Neural cell (in vitro differentiated cells): ENCODE results near the gene KRT82. TPM values are rescaled to one million over a fixed set of nuclear protein-coding genes. Genes with fewer than 3 reads are reported as not detected.
"Not testable (repeated sequence)": the region's sequence is repeated elsewhere in the genome, so short reads cannot be mapped to it uniquely, and the experiment has no call there.

Experiments used
- H2AFZ ChIP-seq: fragments of 200-600, 300-800 bp; sonication (generic), shearing (Covaris generic); 2 replicates; pipeline ENCODE4 v1.6.0; 2014; ENCODE audit warnings: low read depth, mild to moderate bottlenecking, antibody characterized with exemption, low read length, moderate library complexity
- H3F3A ChIP-seq: fragments of 200-600 bp; shearing (Covaris generic); 2 replicates; pipeline ENCODE4 v1.6.1; 2016; ENCODE audit warnings: mild to moderate bottlenecking, moderate library complexity, mixed read lengths, antibody characterized with exemption, low read length; ENCODE audit not compliant: insufficient read depth, poor library complexity, severe bottlenecking
- H3K27ac ChIP-seq: fragments of 200-600, 300-800 bp; sonication (generic), shearing (Covaris generic); 2 replicates; pipeline ENCODE4 v1.5.1; 2014; ENCODE audit warnings: mild to moderate bottlenecking, low read length, moderate library complexity
- H3K27me3 ChIP-seq: fragments of 300-800, 200-600 bp; sonication (generic), shearing (Covaris generic); 2 replicates; pipeline ENCODE4 v1.6.0; 2014; ENCODE audit warnings: mild to moderate bottlenecking, low read depth, low read length, moderate library complexity; ENCODE audit not compliant: insufficient read depth
- H3K36me3 ChIP-seq: fragments of 300-800, 200-600 bp; sonication (generic), shearing (Covaris generic); 2 replicates; pipeline ENCODE4 v1.5.1; 2014; ENCODE audit warnings: mild to moderate bottlenecking, antibody characterized with exemption, low read length, moderate library complexity; ENCODE audit not compliant: insufficient read depth
- H3K4me2 ChIP-seq: fragments of 300-800, 200-600 bp; sonication (generic), shearing (Covaris generic); 2 replicates; pipeline ENCODE4 v1.6.0; 2014; ENCODE audit warnings: mild to moderate bottlenecking, low read length
- H3K4me3 ChIP-seq: fragments of 300-800, 200-600 bp; sonication (generic), shearing (Covaris generic); 2 replicates; pipeline ENCODE4 v1.5.1; 2014; ENCODE audit warnings: mild to moderate bottlenecking, low read length, moderate library complexity
- H3K79me2 ChIP-seq: fragments of 200-600 bp; shearing (Covaris generic); replicated peaks from 2 replicates; pipeline ENCODE4 v1.6.0; 2014; ENCODE audit warnings: mild to moderate bottlenecking, low read length, moderate library complexity; ENCODE audit not compliant: insufficient read depth
- H3K9ac ChIP-seq: fragments of 300-800, 200-600 bp; sonication (generic), shearing (Covaris generic); 2 replicates; pipeline ENCODE4 v1.6.1; 2016; ENCODE audit warnings: mild to moderate bottlenecking, low read length, mixed read lengths
- H3K9me2 ChIP-seq: fragments of 200-600 bp; shearing (Covaris generic); 2 replicates; pipeline ENCODE4 v1.6.1; 2016; ENCODE audit warnings: mild to moderate bottlenecking, low read length, mixed read lengths; ENCODE audit not compliant: insufficient read depth
- H3K9me3 ChIP-seq: fragments of 200-600, 300-800 bp; sonication (generic), shearing (Covaris generic); 2 replicates; pipeline ENCODE4 v1.6.1; 2016; ENCODE audit warnings: mild to moderate bottlenecking, mixed run types, low read length, moderate library complexity, mixed read lengths
- H4K20me1 ChIP-seq: fragments of 200-600 bp; shearing (Covaris generic); 2 replicates; pipeline ENCODE4 v1.6.1; 2016; ENCODE audit warnings: mild to moderate bottlenecking, mixed run types; ENCODE audit not compliant: insufficient read depth
- CTCF ChIP-seq: fragments of 450-650 bp; IDR thresholded peaks from 2 replicates; pipeline ENCODE4 v1.5.1; 2014; ENCODE audit warnings: antibody characterized with exemption, mild to moderate bottlenecking, moderate library complexity; ENCODE audit not compliant: poor library complexity, severe bottlenecking
- EP300 ChIP-seq: fragments of 450-650 bp; conservative IDR thresholded peaks from 2 replicates; pipeline ENCODE4 v1.6.1; 2014; ENCODE audit warnings: antibody characterized with exemption, mild to moderate bottlenecking, moderate library complexity; ENCODE audit not compliant: poor library complexity, severe bottlenecking
- EZH2 ChIP-seq: fragments of 200-600, 300-800 bp; shearing (Covaris generic), sonication (generic); IDR thresholded peaks from 2 replicates; pipeline ENCODE4 v1.6.1; 2014; ENCODE audit warnings: antibody characterized with exemption, low read length, borderline replicate concordance, mild to moderate bottlenecking; ENCODE audit not compliant: insufficient read depth, poor library complexity, severe bottlenecking
- MXI1 ChIP-seq: fragments of 450-650 bp; conservative IDR thresholded peaks from 2 replicates; pipeline ENCODE4 v1.6.1; 2014; ENCODE audit warnings: antibody characterized with exemption, mild to moderate bottlenecking; ENCODE audit not compliant: poor library complexity, severe bottlenecking
- POLR2AphosphoS5 ChIP-seq: IDR thresholded peaks from 2 replicates; pipeline ENCODE4 v1.6.1; 2012
- RAD21 ChIP-seq: fragments of 450-650 bp; conservative IDR thresholded peaks from 2 replicates; pipeline ENCODE4 v1.6.1; 2014; ENCODE audit warnings: antibody characterized with exemption, mild to moderate bottlenecking, moderate library complexity
- SMC3 ChIP-seq: fragments of 450-650 bp; conservative IDR thresholded peaks from 2 replicates; pipeline ENCODE4 v1.6.1; 2014; ENCODE audit warnings: antibody characterized with exemption, mild to moderate bottlenecking, moderate library complexity; ENCODE audit not compliant: poor library complexity
- TAF1 ChIP-seq: IDR thresholded peaks from 2 replicates; pipeline ENCODE4 v1.6.1; 2012; ENCODE audit warnings: low read depth
- polyA plus RNA-seq: library from polyadenylated mRNA; depleted of rRNA; stranded (reverse); fragments of >200 nt; gene quantifications from 2 replicates; pipeline ENCODE4 v1.2.3, GENCODE V29; 2014
- TF ChIP-seq, protein P1 (sequence below): IDR thresholded peaks from 2 replicates; pipeline ENCODE4 v1.6.1; 2012; ENCODE audit warnings: borderline replicate concordance

Gene KRT82
- polyA plus RNA-seq, 1 donor from 2014 or later: not detected

GRCh38 chr12:52448228-52448627 is 42.1 kb upstream of the KRT82 start:
- Histone ChIP-seq H3K79me2 (no peaks in the 10 kb centered on the region), H3K9me2 (no peaks in the 10 kb centered on the region), H3K27ac (no peak overlapping the region), H3K4me2 (no peak overlapping the region), H3K9ac (no peak overlapping the region), H3F3A (no peaks in the 10 kb centered on the region), H3K27me3 (no peaks in the 10 kb centered on the region), H2AFZ (no peak overlapping the region), H3K9me3 (no peaks in the 10 kb centered on the region), H3K36me3 (no peaks in the 10 kb centered on the region), H4K20me1 (no peaks in the 10 kb centered on the region), H3K4me3 (no peak overlapping the region)
- TF ChIP-seq RAD21 (no peak), EZH2 (no peak), POLR2AphosphoS5 (no peak), SMC3 (no peak), TAF1 (no peak), CTCF (no peak), MXI1 (no peak), EP300 (no peak)
- TF ChIP-seq, protein P1, sequence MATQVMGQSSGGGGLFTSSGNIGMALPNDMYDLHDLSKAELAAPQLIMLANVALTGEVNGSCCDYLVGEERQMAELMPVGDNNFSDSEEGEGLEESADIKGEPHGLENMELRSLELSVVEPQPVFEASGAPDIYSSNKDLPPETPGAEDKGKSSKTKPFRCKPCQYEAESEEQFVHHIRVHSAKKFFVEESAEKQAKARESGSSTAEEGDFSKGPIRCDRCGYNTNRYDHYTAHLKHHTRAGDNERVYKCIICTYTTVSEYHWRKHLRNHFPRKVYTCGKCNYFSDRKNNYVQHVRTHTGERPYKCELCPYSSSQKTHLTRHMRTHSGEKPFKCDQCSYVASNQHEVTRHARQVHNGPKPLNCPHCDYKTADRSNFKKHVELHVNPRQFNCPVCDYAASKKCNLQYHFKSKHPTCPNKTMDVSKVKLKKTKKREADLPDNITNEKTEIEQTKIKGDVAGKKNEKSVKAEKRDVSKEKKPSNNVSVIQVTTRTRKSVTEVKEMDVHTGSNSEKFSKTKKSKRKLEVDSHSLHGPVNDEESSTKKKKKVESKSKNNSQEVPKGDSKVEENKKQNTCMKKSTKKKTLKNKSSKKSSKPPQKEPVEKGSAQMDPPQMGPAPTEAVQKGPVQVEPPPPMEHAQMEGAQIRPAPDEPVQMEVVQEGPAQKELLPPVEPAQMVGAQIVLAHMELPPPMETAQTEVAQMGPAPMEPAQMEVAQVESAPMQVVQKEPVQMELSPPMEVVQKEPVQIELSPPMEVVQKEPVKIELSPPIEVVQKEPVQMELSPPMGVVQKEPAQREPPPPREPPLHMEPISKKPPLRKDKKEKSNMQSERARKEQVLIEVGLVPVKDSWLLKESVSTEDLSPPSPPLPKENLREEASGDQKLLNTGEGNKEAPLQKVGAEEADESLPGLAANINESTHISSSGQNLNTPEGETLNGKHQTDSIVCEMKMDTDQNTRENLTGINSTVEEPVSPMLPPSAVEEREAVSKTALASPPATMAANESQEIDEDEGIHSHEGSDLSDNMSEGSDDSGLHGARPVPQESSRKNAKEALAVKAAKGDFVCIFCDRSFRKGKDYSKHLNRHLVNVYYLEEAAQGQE: no peak

- H4K20me1 ChIP-seq, H3K4me3 ChIP-seq, H2AFZ ChIP-seq: not testable (repeated sequence)
These were observed 41.1 kb upstream of the KRT82 start for GRCh38 chr12:52447196-52447595.

More at GRCh38 chr12:52447196-52447595, 41.1 kb upstream of the KRT82 start:
- H3K27me3 ChIP-seq, H3F3A ChIP-seq, H3K4me2 ChIP-seq, H3K9me2 ChIP-seq, H3K9me3 ChIP-seq, H3K36me3 ChIP-seq, H3K79me2 ChIP-seq, H3K9ac ChIP-seq, H3K27ac ChIP-seq: not testable (repeated sequence)
